NCI-H1930 (cell line): ENCODE measurements around the gene ARHGEF7.

ENCODE experiments used
- DNase-seq, 2 experiments: peaks; one replicate each; lab custom pipeline; 2025; lab: John Stamatoyannopoulos, UW

The ARHGEF7 gene

DNA sequence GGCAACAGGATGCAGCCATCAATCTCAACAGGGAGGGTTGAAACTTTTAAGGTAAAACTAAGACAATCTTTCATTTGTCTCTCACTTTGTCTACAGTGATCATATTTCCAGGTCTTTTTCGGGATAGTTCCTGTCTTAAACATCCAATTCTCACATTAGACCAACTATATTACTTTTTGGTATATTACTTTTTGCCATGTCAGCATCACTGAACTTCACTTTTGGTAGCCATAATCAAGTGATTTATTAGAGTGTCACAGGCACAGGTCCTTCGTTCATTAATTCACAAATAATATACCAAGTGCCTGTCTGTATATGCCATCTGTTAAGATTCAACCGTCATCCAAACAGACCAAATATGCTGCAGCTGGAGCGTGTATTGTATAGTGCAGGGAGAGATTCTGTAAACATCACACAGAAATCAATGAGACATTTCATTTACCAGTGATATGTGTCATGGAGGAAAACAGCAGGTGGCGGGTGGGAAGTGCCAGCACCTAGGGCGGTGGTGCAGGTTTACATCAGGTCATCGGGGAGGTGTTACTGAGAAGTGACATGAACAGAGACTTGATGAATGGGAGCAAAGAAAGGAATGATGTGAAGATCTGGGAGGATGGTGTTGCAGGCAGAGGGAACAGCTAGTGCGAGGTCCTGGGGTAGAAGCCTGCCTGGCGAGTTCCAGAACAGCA lies 24.9 kb downstream of the ARHGEF7 start:
- DNase-seq = no peak

DNA sequence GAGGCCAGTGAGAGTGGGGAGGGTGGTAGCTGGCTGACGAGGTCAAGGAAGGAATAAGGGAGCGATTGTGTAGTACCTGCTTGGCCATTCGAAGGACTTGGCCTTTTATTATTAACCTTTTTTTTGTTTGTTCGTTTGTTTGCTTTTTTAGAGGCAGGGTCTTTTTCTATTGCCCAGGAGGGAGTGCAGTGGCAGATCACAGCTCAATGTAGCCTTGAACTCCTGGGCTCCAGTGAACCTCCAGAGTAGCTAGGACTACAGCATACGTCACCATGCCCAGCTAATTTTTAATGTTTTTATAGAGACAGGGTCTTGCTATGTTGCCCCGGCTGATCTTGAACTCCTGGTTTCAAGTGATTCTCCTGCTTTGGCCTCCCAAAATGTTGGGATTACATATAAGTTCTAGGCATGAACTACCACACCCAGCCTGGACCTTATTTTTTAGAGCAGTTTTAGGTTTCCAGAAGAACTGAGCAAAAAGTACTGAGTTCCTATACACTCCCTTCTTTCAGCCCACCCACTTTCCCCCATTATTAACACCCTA lies 25.5 kb downstream of the ARHGEF7 start:
- no peak for DNase-seq

- DNase-seq = no peak
Observed at GRCh38 chr13:111142472-111142871, 27.4 kb downstream of the ARHGEF7 start.

- no peak for DNase-seq
Observed at GRCh38 chr13:111143865-111144540, 28.9 kb downstream of the ARHGEF7 start.

GRCh38 chr13:111145071-111145470 lies 30.0 kb downstream of the ARHGEF7 start:
- no peak for DNase-seq

GRCh38 chr13:111145506-111145905 lies 30.4 kb downstream of the ARHGEF7 start:
- no peak for DNase-seq

DNA sequence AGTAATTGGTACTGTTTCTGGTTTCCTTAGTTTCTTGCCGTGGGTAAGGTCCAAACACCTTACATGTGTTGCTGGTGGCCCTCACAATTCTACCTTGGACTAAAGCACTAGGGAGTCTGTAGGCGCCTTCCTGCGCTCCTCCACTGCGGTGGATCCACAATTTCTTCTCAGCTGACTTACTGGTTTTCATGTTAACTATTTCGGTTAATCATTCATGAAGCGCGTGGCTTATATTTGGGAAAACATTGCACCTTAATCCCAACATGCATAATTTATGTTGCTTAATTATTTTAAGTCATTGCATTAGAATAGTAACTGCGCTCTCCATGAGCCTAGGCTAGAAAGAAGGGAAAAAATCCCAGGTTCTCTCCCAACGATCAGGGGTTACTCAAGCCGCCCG lies 37.7 kb downstream of the ARHGEF7 start:
- no peak for DNase-seq

- DNase-seq = peak; percentile 94 to 95
Observed at GRCh38 chr13:111153279-111153976, 38.3 kb downstream of the ARHGEF7 start.

DNA sequence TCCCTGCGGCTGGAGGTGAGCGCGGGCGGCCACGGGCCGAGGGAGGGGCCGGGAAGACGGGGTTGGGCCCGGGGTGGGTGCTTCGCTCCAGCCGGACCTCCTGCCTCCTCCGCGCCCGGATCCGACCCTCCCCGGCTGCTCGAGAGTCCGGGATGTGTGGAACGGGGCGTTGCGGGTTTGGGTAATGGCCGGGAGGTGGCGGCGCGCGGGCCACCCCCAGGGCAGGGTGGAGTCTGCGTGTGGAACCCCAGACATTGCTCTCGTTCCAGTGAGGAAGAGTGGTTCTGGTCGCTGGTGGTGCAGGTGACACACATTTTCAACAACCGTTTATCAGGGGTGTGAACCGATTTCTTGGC lies 38.8 kb downstream of the ARHGEF7 start:
- no peak for DNase-seq

- DNase-seq = no peak
Observed at GRCh38 chr13:111156421-111156820, 41.3 kb downstream of the ARHGEF7 start.

- no peak for DNase-seq
Observed at GRCh38 chr13:111158136-111158805, 43.2 kb downstream of the ARHGEF7 start.

GRCh38 chr13:111159362-111160320 lies 44.5 kb downstream of the ARHGEF7 start:
- DNase-seq = no peak

DNA sequence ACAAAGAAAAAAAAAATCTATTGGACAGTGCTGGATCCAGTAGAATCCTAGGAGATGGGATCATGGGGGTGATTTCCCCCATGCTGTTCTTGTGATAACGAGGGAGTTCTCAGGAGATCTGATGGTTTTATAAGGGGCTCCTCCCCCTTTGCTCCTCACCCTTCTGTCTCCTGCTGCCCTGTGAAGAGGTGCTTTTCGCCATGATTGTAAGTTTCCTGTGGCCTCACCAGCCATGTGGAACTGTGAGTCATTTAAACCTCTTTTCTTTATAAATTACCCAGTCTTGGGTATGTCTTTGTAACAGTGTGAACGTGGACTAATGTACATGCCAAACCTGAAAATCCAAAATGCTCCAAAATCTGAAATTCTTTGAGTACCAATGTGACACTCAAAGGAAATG lies 45.5 kb downstream of the ARHGEF7 start:
- no peak for DNase-seq

DNA sequence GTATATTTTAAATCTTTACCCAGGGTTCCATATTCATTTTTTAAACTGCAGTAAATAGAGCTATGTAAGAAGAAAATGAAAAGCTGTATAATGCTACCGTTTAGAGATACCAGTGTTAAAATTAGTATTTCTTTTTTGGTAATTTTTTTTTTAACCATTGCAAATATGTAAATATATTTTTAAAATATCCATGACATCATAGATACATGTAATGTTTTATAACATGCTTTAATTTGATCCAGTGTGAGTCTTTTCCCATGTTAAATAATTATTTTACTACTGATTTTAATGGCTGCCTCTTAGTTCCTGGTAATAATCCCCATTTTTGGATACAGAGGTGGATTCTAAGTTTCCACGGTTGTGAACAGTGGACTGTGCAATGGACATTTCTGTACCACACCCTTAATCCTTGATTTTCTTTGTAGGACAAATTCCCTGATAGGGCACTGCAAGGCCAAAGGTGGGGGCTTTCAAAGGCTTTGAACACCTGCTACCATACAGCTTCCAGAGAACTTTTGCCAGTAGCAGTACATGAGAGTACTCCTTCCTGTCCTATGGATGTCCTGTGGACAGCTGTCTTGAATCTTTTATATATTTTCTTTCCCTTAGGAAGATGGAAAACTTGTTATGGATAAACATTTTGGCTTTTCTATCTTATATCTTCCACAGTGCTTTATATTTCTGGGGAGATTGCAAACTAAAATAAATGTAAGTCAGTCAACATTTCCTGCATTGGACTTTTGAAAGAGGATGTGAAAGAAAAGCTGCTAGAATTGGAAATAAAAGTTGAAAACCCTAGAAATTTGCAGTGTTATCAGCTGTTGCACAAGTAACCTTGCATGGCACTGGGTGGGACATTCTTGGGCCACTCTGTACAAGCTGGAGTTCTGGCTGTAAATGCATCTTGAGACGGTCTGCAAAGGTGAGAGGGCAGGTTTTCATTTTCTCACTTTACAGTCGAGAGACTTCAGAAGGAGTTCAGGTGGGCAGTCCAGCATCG lies 46.8 kb downstream of the ARHGEF7 start:
- DNase-seq = no peak

DNA sequence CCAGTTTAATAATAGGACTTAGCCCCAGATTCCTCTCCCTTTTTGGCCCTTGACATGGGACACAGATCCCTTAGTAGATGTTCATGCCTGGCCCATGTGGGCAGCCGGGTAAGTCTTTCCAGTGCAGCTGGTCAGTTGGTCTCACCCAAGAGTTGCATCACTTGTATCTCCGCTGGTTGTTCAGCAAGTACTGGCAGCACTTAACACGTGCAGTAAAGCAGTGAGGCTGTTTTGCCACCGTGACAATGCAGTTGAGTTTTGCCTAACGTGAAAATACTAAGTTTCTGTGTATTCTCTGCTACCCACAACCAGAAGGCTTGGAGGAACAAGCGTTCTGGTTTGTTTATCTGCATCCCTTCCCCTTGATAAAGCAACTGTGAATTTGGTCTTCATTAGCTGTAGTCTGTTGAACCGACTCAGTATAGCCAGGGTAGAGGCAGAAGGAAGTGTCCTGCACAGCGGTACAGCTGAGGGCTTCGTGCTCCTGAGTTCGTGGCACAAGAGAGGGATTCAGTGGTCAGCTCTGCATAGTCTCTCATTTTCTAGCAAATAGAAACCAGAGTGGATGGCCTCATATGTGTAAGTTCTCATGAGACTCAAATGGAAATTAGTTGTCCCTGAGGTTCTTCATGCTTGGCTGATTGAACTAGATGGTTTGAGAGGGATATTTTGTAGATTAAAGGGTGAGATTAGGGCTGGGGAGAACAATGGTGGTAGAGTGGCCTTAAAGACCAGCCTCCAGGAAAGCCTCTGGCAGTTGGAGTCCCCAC lies 50.3 kb downstream of the ARHGEF7 start:
- no peak for DNase-seq

DNA sequence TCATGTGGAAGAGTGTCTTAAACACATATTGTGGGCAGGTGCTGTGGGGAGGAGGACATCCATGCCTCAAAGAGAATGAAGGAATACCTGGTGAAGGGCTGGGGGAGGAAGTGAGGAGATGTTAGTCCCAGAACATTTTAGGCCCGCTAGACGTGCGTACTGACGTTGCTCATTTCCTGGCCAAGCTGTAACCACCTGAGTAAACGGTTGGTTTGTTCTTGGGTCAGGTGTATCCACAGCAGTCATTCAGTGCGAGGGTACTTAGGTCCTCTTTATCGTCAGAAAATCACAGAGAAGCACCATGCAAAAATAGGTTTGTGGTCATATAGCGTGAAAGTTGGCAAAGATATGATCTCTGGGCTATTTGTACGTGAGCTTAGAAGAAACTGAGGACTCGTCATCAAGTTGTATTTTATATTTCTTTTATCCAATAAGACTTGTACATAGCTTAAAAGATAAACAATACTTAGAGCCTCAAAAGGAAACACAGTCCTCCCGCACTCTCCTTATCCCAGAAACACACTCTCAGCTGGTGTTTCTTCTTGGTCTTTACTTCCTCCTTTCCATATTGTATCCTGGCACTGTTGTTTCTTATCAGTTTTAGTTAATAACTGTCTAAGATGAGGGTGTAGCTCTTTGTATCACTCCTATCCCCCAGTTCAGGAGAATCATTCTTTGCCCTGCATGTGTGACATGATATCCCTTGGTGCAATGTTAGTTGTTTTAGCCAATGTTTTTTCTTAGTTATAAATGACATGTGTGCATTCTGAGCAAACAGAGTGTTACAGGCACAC lies 52.0 kb downstream of the ARHGEF7 start:
- no peak for DNase-seq

DNA sequence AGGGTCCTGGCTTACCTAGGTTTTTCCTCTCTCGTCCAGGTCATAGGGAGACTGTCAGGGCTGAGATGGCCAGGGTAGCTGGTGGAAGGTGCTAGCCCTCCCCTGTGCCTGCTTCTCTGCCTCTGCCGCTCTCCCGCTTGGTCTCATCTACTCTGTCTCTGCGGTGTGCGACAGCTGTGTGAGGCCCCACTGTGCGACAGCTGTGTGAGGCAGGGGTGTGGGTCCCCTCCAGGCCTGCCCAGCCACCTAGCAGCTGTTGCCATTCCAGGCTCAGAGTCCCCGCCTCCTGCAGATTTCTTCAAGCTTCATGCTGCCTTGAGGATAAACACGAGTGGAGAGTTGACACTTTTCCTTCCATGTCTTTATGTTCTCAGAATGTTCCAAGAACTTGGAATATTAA lies 53.0 kb downstream of the ARHGEF7 start:
- no peak for DNase-seq

GRCh38 chr13:111171112-111171511 lies 56.0 kb downstream of the ARHGEF7 start:
- DNase-seq = no peak
